K562 (cell line): ENCODE results near the gene CTDSP1. TPM values are rescaled to one million over a fixed set of nuclear protein-coding genes. Genes with fewer than 3 reads are reported as not detected.

ENCODE experiments used
- ATAC-seq: fragments of 200-7000 bp; cut with Tn5 transposase; 3 replicates; pipeline ENCODE4 v1.9.1; 2020; ENCODE audit warnings: moderate library complexity
- BruUV-seq: library from RNA; stranded (reverse); fragments of 400-500 nt; replicated peaks from 2 replicates; lab custom pipeline; 2021; lab: Mats Ljungman, UMichigan
- CTCF ChIA-PET: fragments of 300-600 bp; formaldehyde crosslinking; extraction: SDS; loops from one replicate; lab custom pipeline; 2021; ENCODE audit warnings: low intra/inter-chr PET ratio; lab: Yijun Ruan, JAX
- POLR2A ChIA-PET: fragments of 300-600, 350-650 bp; sonication (Branson Sonifier 250); formaldehyde crosslinking; extraction: SDS; loops from one replicate; lab custom pipeline; 2021; ENCODE audit warnings: antibody characterized with exemption, inconsistent platforms; lab: Yijun Ruan, JAX
- DNase-seq, 4 experiments: peaks; one replicate each; pipeline versions ENCODE4 v3.0.0 to v3.0.0-alpha.2; 2011 to 2018; ENCODE audit warnings: low spot score in 3 of 4, mixed read lengths in 3 of 4; ENCODE audit errors: extremely low read depth in 1 of 4
- FAIRE-seq: peaks from 2 replicates; lab custom pipeline; 2011; peaks lifted over from hg19 to GRCh38; lab: Jason Lieb, UNC
- H2AFZ ChIP-seq: 2 replicates; pipeline ENCODE4 v1.6.0; 2011; ENCODE audit warnings: low read depth, low read length, control low read depth, inconsistent platforms
- H3K27ac ChIP-seq: fragments of 200-600 bp; 3 replicates; pipeline ENCODE4 v1.8.0; 2011; ENCODE audit warnings: low read depth, mild to moderate bottlenecking, control low read depth, inconsistent platforms, low read length, moderate library complexity, mixed read lengths; ENCODE audit errors: extremely low read depth
- H3K27me3 ChIP-seq, 2 experiments: fragments of 300-600 bp in 1 of 2; 2 replicates in 1 of 2; 3 replicates in 1 of 2; pipeline versions ENCODE4 v1.6.0 to v1.8.0; 2011; ENCODE audit warnings: inconsistent platforms in 2 of 2, low read length in 2 of 2, mild to moderate bottlenecking in 1 of 2, mixed read lengths in 1 of 2, moderate library complexity in 1 of 2; ENCODE audit not compliant: control insufficient read depth in 2 of 2, insufficient read depth in 2 of 2
- H3K36me3 ChIP-seq: fragments of 300-600 bp; 3 replicates; pipeline ENCODE4 v1.8.0; 2011; ENCODE audit warnings: mild to moderate bottlenecking, low read length, inconsistent platforms; ENCODE audit not compliant: control insufficient read depth, insufficient read depth
- H3K4me1 ChIP-seq, 2 experiments: fragments of 200-600 bp in 1 of 2; replicated peaks in 1 of 2; 2 replicates in 1 of 2; 3 replicates in 1 of 2; pipeline versions ENCODE4 v1.5.1 to v1.8.0; 2011; ENCODE audit warnings: inconsistent platforms in 2 of 2, low read length in 2 of 2, mild to moderate bottlenecking in 1 of 2, mixed read lengths in 1 of 2, moderate library complexity in 1 of 2; ENCODE audit not compliant: control insufficient read depth in 2 of 2, insufficient read depth in 2 of 2
- H3K4me2 ChIP-seq: 2 replicates; pipeline ENCODE4 v1.6.1; 2011; ENCODE audit warnings: low read length, control low read depth, inconsistent platforms, mixed read lengths; ENCODE audit not compliant: insufficient read depth
- H3K4me3 ChIP-seq: fragments of 200-600 bp; sonication (generic), shearing (Covaris generic); 2 replicates; pipeline ENCODE4 v1.5.1; 2016; ENCODE audit warnings: control low read depth, inconsistent platforms
- H3K79me2 ChIP-seq: fragments of 200-600 bp; 3 replicates; pipeline ENCODE4 v1.8.0; 2011; ENCODE audit warnings: low read length, inconsistent platforms; ENCODE audit not compliant: control insufficient read depth, insufficient read depth
- H3K9ac ChIP-seq, 2 experiments: 2 replicates each; pipeline versions ENCODE4 v1.6.0 to v1.6.1; 2011; ENCODE audit warnings: low read depth in 2 of 2, low read length in 2 of 2, control low read depth in 1 of 2, inconsistent platforms in 1 of 2, mild to moderate bottlenecking in 1 of 2, mixed read lengths in 1 of 2; ENCODE audit not compliant: insufficient read depth in 1 of 2
- H3K9me1 ChIP-seq: one replicate; pipeline ENCODE4 v1.6.0; 2011; ENCODE audit warnings: inconsistent platforms, mild to moderate bottlenecking, low read length, moderate library complexity; ENCODE audit not compliant: control insufficient read depth, insufficient read depth
- H3K9me3 ChIP-seq: replicated peaks from 2 replicates; pipeline ENCODE4 v1.5.1; 2011; ENCODE audit warnings: low read depth, low read length, inconsistent platforms; ENCODE audit not compliant: control insufficient read depth, insufficient read depth
- H4K20me1 ChIP-seq: replicated peaks from 2 replicates; pipeline ENCODE4 v1.6.1; 2011; ENCODE audit warnings: low read length, inconsistent platforms, mixed read lengths; ENCODE audit not compliant: control insufficient read depth, insufficient read depth
- ELF1 ChIP-seq: fragments of 200-800 bp; sonication (Bioruptor generic); IDR thresholded peaks from 2 replicates; pipeline ENCODE4 v1.6.1; 2016; ENCODE audit warnings: missing genetic modification characterization, missing compliant biosample characterization
- RAD51 ChIP-seq: fragments of 450-650 bp; IDR thresholded peaks from 2 replicates; pipeline ENCODE4 v1.7.1; 2016; ENCODE audit warnings: low read depth, mild to moderate bottlenecking, borderline replicate concordance
- SMARCE1 ChIP-seq: fragments of 450-650 bp; IDR thresholded peaks from 2 replicates; pipeline ENCODE4 v1.7.1; 2016; ENCODE audit warnings: mild to moderate bottlenecking
- SRSF7 ChIP-seq: fragments of 200-400 bp; formaldehyde crosslinking; optimal IDR thresholded peaks from 2 replicates; pipeline ENCODE3; 2017; ENCODE audit warnings: mild to moderate bottlenecking, low read depth, low read length
- TRIM24 ChIP-seq, 2 experiments: fragments of 450-650 bp; IDR thresholded peaks; 2 replicates each; pipeline ENCODE4 v1.6.1; 2016
- TSHZ1 ChIP-seq: fragments of 250-450 bp; sonication (Bioruptor Pico); IDR thresholded peaks from 2 replicates; pipeline ENCODE4 v1.4.0; 2020; ENCODE audit warnings: mild to moderate bottlenecking, moderate library complexity
- ZKSCAN1 ChIP-seq: fragments of 150-350 bp; IDR thresholded peaks from 2 replicates; pipeline ENCODE4 v1.6.1; 2016; ENCODE audit warnings: low read depth, low read length
- ZNF217 ChIP-seq: sonication (generic); formaldehyde crosslinking; IDR thresholded peaks from 2 replicates; pipeline ENCODE4 v1.8.0; 2022; ENCODE audit warnings: mild to moderate bottlenecking, missing genetic modification reagents
- ZNF224 ChIP-seq: sonication (generic); formaldehyde crosslinking; IDR thresholded peaks from 2 replicates; pipeline ENCODE4 v1.8.0; 2022; ENCODE audit warnings: mild to moderate bottlenecking, missing genetic modification reagents
- ZNF311 ChIP-seq: fragments of 250-450 bp; sonication (Bioruptor Pico); IDR thresholded peaks from 2 replicates; pipeline ENCODE4 v1.4.0; 2020; ENCODE audit warnings: mild to moderate bottlenecking, moderate library complexity
- WGBS: fragments of 100-300 bp; shearing (Covaris generic); methylation state at CpG from one replicate; pipeline ENCODE4 v1.1.6; 2016; ENCODE audit warnings: low coverage, mixed read lengths; ENCODE audit not compliant: insufficient coverage; ENCODE audit errors: missing lambda C conversion rate; 5-methylcytosine and 5-hydroxymethylcytosine counted together
- in situ Hi-C: fragments of 300-500 bp; cut with MboI; formaldehyde crosslinking; loops from 4 replicates; pipeline ENCODE4 v1.15.0; 2018; ENCODE audit warnings: inconsistent platforms, mixed read lengths
- intact Hi-C: fragments of 100-400 bp; cut with micrococcal nuclease; formaldehyde crosslinking; loops from 2 replicates; pipeline ENCODE4 v1.14.2; 2022
- polyA plus RNA-seq, 8 experiments: library from polyadenylated mRNA; depleted of rRNA in 4 of 8; stranded (reverse) in 5 of 8; unstranded in 3 of 8; fragments of >200 nt; fragmentation: Nextera tagmentation in 2 of 8; fragmentation: Illumina TruSeq in 1 of 8; extraction: Ambion mirVana in 2 of 8; extraction: Trizol in 1 of 8; gene quantifications; 2 replicates each; pipeline versions ENCODE4 v1.2.1 to v1.2.3, GENCODE V29; 2011 to 2014; ENCODE audit warnings: inconsistent platforms in 1 of 8, missing spikeins in 1 of 8
- total RNA-seq, 7 experiments: library from RNA; depleted of rRNA in 6 of 7; stranded (reverse); fragments of >200 nt in 6 of 7; fragmentation: Illumina TruSeq in 2 of 7; extraction: Trizol in 2 of 7; gene quantifications; 2 replicates each; pipeline versions ENCODE4 v1.2.1 to v1.2.3, GENCODE V29; 2011 to 2021; ENCODE audit warnings: low replicate concordance in 1 of 7

CTDSP1 gene
- total and polyA plus RNA-seq, 9 of the 15 experiments (the other 6 are each of a cell fraction or from before 2014, with no cell fraction given) = 2.4 to 74.8 (median 45.8) TPM

- Histone ChIP-seq H3K79me2 (no peaks in the 10 kb centered on the region), H4K20me1 (no peaks in the 10 kb centered on the region), H3K4me3 (no peak overlapping the region), H3K9me3 (no peaks in the 10 kb centered on the region), H3K9ac (peak overlapping the region in 1 of 2 experiments; percentile 58; a peak in 1 of 4 replicates), H3K4me2 (no peak overlapping the region), H2AFZ (no peak overlapping the region), H3K9me1 (no peaks in the 10 kb centered on the region), H3K4me1 (peaks cover 31 to 63% of the 10 kb centered on the region in 2 experiments), H3K27ac (no peak overlapping the region), H3K27me3 (no peaks in the 10 kb centered on the region), H3K36me3 (no peaks in the 10 kb centered on the region)
- POLR2A ChIA-PET = no interaction called here
- intact Hi-C loops = no loop called here
- FAIRE-seq (no peak), ATAC-seq (no peak), DNase-seq (no peak)
- in situ Hi-C loops = no loop called here
- no peak for TF ChIP-seq TRIM24 (IDR thresholded peaks at IDR 0.05)
- no peak for TF ChIP-seq SRSF7
- TF ChIP-seq ELF1 (tag) = no peak
- no peak for TF ChIP-seq TSHZ1 (CRISPR knock-in tag)
- no peak for TF ChIP-seq ZNF311 (CRISPR knock-in tag)
- TF ChIP-seq ZNF217 (CRISPR knock-in tag) = no peak
- no peak for TF ChIP-seq SMARCE1
- no peak for TF ChIP-seq ZNF224 (CRISPR knock-in tag)
- TF ChIP-seq RAD51 = no peak
- TF ChIP-seq ZKSCAN1 = no peak
- WGBS = 75% methylated on average over 9 of the region's 10 CpGs
- BruUV-seq = no TSS peak
- CTCF ChIA-PET = no interaction called here
Observed at GRCh38 chr2:218425531-218425930, 25.9 kb downstream of the CTDSP1 start.
